Aorta (tissue), 5 donors: Measurements from ENCODE around the gene SCFD2. TPM values are rescaled to one million over a fixed set of nuclear protein-coding genes. Genes with fewer than 3 reads are reported as not detected.
"Not testable (repeated sequence)": the region's sequence is repeated elsewhere in the genome, so short reads cannot be mapped to it uniquely, and the experiment has no call there.

Source experiments
- ATAC-seq: fragments of 200-7000 bp; cut with Tn5 transposase; one replicate; pipeline ENCODE4 v1.9.1; 2022; ENCODE audit warnings: moderate library complexity; ENCODE audit not compliant: low FRiP score
- DNase-seq, 2 donors: peaks; one replicate each; pipeline ENCODE4 v3.0.0-alpha.2; 2020
- H3K27ac ChIP-seq, 2 donors: one replicate each; pipeline ENCODE4 v1.5.1; 2013; ENCODE audit warnings: low read length in 2 of 2, mild to moderate bottlenecking in 2 of 2, moderate library complexity in 2 of 2, control low read depth in 1 of 2, inconsistent platforms in 1 of 2, low read depth in 1 of 2
- H3K27me3 ChIP-seq, 2 donors: one replicate each; pipeline ENCODE4 v1.6.1; 2013; ENCODE audit warnings: control low read depth in 1 of 2, low read length in 1 of 2, mild to moderate bottlenecking in 1 of 2, moderate library complexity in 1 of 2; ENCODE audit not compliant: insufficient read depth in 2 of 2, control insufficient read depth in 1 of 2
- H3K36me3 ChIP-seq, 2 donors: one replicate each; pipeline ENCODE4 v1.6.1; 2013; ENCODE audit warnings: control low read depth in 1 of 2, low read length in 1 of 2, mild to moderate bottlenecking in 1 of 2; ENCODE audit not compliant: insufficient read depth in 2 of 2, control insufficient read depth in 1 of 2
- H3K4me1 ChIP-seq, 2 donors: one replicate each; pipeline ENCODE4 v1.6.1; 2013; ENCODE audit warnings: low read length in 2 of 2, control low read depth in 1 of 2, mild to moderate bottlenecking in 1 of 2, moderate library complexity in 1 of 2; ENCODE audit not compliant: insufficient read depth in 2 of 2, control insufficient read depth in 1 of 2
- H3K4me3 ChIP-seq, 2 donors: one replicate each; pipeline ENCODE4 v1.5.1; 2013; ENCODE audit warnings: low read length in 2 of 2, control low read depth in 1 of 2, mild to moderate bottlenecking in 1 of 2
- H3K9me3 ChIP-seq: one replicate; pipeline ENCODE4 v1.6.1; 2013; ENCODE audit warnings: mild to moderate bottlenecking, low read length; ENCODE audit not compliant: control insufficient read depth
- WGBS, 2 donors: extraction: QIAGEN DNeasy Blood & Tissue Kit; methylation state at CpG; one replicate each; pipeline ENCODE4 v1.1.7; 2013; 5-methylcytosine and 5-hydroxymethylcytosine counted together
- intact Hi-C, 2 donors: fragments of 100-400 bp; cut with DNase I; formaldehyde crosslinking; loops; one replicate each; pipeline versions ENCODE4 v1.14.2 to v1.15.0; 2022
- polyA plus RNA-seq, 2 donors: library from polyadenylated mRNA; stranded (reverse); fragments of 200-250 nt; gene quantifications; one replicate each; pipeline ENCODE4 v1.2.3, GENCODE V29; 2013
- total RNA-seq, 2 donors: library from RNA; stranded (reverse); fragmentation: NEBNext Ultra II Directional; extraction: Animal tissue kit (Norgen Biotek cat#: 25700); gene quantifications; one replicate each; pipeline ENCODE4 v1.2.1, GENCODE V29; 2021
- donor health status: healthy with polysubstance abuse.
- donor health status: Bipolar disorder and iron deficiency.
- donor health status: DM: no; HTN: no; CAD: no.
- donor health status: DM: no; HTN: no; CAD: no.
- donor health status: DM: yes; HTN: yes; CAD: no.

SCFD2 gene
- total and polyA plus RNA-seq, 4 donors, result 3.5 to 19.2 (median 10.3) TPM

DNA sequence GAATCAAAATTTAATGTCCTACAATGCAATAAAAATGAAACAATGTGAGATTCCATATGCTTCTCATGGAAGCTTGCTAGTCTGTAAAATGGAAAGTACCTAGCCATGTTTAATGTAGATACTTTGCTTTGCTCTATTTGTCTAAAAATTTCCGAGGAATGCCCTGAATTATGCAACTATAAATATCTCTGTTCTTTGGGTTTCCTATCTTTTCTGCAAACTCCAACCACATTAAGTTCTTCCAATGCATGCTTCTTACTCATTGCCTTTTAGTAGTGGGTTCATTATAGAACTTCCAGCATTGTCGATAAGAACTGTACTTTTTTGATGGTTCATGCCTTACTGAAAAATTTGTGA, 325.4 kb downstream of the SCFD2 start:
- WGBS, 2 donors, result 55 to 69% methylated on average over 2 of the region's 2 CpGs
- H3K36me3 ChIP-seq, result no peaks in the 10 kb centered on the region
- DNase-seq (no peak), ATAC-seq (no peak)
- H3K27ac ChIP-seq, result no peak overlapping the region
- no peak overlapping the region for H3K4me3 ChIP-seq
- no peaks in the 10 kb centered on the region for H3K9me3 ChIP-seq
- H3K27me3 ChIP-seq, result no peaks in the 10 kb centered on the region
- intact Hi-C loops, result no loop called here
- H3K4me1 ChIP-seq, result no peaks in the 10 kb centered on the region

DNA sequence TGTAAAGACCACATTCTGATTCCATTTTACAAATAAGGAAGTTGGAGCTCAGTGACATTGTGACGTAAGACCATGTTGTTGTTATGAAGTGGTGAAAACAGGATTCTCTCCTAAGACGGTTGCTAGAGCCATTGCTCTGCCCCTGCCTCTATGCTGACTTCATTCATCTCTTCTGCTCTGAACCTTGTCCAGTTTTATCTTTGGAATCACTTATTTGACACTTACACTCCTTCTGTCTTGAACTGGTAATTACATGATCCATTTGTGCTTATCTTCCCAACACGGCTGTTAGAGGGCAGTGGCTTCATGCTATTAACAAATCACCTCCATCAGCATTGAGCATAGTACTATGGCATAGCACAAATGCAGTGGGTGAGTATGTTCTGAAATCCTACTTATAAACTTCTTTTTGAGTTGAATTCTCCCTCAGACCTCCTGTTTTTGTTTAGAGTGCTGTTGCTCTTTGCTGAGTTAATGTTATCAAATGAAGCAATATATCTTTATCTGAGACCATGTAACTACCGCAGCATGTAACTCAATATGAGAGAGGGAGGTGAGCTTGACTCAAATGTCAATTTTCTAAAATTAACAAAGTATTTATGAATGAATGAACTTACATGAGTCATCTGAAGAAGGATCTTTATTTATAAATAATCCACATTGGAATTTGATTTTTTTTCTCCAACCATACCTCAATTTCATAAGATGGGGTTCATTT, 326.0 kb downstream of the SCFD2 start:
- H3K27me3 ChIP-seq, result no peaks in the 10 kb centered on the region
- DNase-seq (no peak), ATAC-seq (no peak)
- no peak overlapping the region for H3K27ac ChIP-seq
- 91 to 93% methylated on average over 4 of the region's 4 CpGs for WGBS, 2 donors
- no peaks in the 10 kb centered on the region for H3K36me3 ChIP-seq
- no peaks in the 10 kb centered on the region for H3K4me1 ChIP-seq
- H3K9me3 ChIP-seq, result no peaks in the 10 kb centered on the region
- intact Hi-C loops, result no loop called here
- no peak overlapping the region for H3K4me3 ChIP-seq

DNA sequence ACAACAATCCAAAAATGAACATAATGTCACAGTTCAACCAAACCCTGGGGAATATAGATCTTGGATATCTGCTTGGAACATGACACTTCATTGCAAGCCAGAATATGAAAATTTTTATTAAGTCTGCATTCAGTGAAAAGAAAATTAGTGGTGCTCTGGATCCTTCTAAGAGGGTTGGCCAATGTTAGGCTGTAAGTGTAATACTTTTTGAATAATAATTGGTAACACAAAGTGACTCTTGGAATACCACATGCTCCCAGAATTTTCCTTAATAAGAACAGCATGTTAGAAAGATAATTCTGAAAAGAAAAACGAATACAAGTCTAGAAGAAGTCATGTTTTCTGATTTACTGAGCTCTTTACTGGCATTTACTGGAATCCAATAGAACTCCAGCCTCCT, 328.0 kb downstream of the SCFD2 start:
- Histone ChIP-seq H3K4me3 (no peak overlapping the region), H3K36me3 (no peaks in the 10 kb centered on the region), H3K9me3 (no peaks in the 10 kb centered on the region), H3K27ac (no peak overlapping the region), H3K4me1 (no peaks in the 10 kb centered on the region), H3K27me3 (no peaks in the 10 kb centered on the region)
- ATAC-seq (no peak), DNase-seq (no peak)
- WGBS, 2 donors, result 34 to 44% methylated on average over 1 of the region's 1 CpG
- intact Hi-C loops, result no loop called here

DNA sequence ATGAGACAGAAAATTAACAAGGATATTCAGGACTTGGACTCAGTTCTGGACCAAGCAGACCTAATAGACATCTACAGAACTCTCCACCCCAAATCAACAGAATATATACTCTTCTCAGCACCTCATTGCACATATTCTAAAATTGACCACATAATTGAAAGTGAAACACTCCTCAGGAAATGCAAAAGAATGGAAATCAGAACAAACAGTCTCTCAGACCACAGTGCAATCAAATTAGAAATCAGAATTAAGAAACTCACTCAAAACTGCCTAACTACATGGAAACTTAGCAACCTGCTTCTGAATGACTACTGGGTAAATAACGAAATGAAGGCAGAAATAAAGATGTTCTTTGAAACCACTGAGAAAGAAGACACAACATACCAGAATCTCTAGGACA, 333.0 kb downstream of the SCFD2 start:
- DNase-seq, H3K4me1 ChIP-seq, H3K27ac ChIP-seq, H3K4me3 ChIP-seq, ATAC-seq, intact Hi-C loops, H3K36me3 ChIP-seq, H3K9me3 ChIP-seq, H3K27me3 ChIP-seq: not testable (repeated sequence)
- WGBS, 2 donors, result 94 to 95% methylated on average over 1 of the region's 1 CpG

DNA sequence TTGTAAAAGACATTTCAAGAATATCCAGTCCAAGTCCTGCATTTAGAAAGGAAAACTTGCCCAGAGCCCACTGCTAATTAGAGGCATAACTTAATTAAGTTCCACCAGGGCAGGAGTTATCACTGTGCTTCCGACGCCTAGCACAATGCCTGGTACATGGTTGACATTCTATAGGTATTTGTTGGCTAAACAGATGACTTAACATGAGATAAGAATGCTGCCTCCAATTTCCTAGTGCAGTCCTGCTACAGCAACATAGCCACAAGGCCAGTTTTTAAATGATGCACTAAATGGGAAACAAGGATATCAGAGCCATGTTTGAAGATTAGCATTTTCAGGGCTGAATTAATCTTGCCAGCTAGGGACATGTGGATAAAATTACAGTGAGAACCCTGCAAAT, 339.6 kb downstream of the SCFD2 start:
- no peak for ATAC-seq
- Histone ChIP-seq H3K4me3 (no peak overlapping the region), H3K27me3 (no peaks in the 10 kb centered on the region), H3K4me1 (peaks cover 0 to 4% of the 10 kb centered on the region in 2 donors), H3K27ac (no peak overlapping the region), H3K36me3 (no peaks in the 10 kb centered on the region), H3K9me3 (no peaks in the 10 kb centered on the region)
- 96 to 98% methylated on average over 2 of the region's 2 CpGs for WGBS, 2 donors
- DNase-seq, result no peak
- intact Hi-C loops, result loop anchor here (10.0 kb wide), 2 partner anchors 89 to 99 kb away; no protein-coding TSS in a partner anchor

DNA sequence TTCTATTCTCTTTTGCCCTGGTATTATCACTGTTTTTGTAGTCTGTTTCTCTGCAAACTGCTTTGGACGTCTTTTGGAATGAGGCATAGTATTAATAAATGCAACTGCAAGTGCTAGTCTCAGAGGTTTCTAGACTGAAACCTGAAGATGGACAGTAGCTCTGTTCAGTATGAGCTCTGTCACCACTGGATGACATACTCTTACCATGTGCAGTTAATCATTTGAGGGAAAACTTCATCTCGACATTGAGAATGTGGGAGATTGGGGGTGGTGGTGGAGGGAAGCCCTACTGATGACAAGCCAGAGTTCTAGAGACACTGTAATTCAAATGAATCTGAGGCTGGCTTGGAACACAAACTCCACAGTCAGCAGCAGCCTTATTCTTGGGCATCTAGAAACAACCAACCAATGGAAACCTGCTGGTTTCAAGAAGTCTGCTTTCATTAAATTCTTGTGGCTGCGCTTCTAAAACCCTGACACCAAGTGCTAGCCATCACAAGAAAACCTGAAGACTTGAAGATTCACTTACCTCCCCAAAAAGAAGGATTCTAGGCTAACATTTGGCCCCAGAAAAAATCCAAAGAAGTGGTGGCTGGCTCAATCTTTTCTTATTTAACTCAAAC, 342.1 kb downstream of the SCFD2 start:
- ATAC-seq (no peak), DNase-seq (no peak)
- intact Hi-C loops, result loop anchor here (5.0 to 10.0 kb wide), 5 partner anchors 34 to 1209 kb away; no protein-coding TSS in a partner anchor
- Histone ChIP-seq H3K36me3 (no peaks in the 10 kb centered on the region), H3K27me3 (no peaks in the 10 kb centered on the region), H3K4me3 (no peak overlapping the region), H3K9me3 (no peaks in the 10 kb centered on the region), H3K4me1 (peaks cover 0 to 10% of the 10 kb centered on the region in 2 donors), H3K27ac (no peak overlapping the region)
- WGBS, 2 donors, result 51% methylated on average over 3 of the region's 3 CpGs

DNA sequence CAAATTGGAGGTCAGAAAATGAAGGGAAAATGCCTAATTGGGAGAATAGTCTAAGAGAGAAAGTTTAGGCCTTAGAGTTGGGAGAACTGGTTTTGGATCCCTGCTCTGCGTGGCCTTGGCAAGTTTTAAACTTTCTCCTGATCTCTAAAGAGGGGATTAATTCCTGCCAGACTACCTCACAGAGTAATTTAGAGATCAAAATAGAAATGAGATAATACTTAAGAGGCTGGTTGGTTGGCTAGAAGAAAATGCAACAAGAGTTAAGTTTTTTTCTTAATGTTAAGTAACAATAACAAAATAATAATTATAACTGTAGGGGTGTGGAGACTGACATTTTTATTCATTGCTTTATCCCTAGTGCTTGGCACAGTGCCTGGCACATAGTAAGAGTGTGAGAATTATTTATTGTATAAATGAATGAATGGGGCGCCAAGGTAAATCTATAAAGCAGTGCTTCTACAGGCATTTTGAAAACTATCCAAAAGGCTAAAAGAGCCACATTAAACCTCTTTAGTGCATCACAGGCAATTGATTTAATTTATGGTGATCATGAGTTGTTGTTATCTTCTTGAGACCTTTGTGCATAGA, 343.3 kb downstream of the SCFD2 start:
- peaks cover 0 to 10% of the 10 kb centered on the region in 2 donors for H3K4me1 ChIP-seq
- no peak for DNase-seq
- ATAC-seq, result no peak
- H3K36me3 ChIP-seq, result no peaks in the 10 kb centered on the region
- H3K4me3 ChIP-seq, result no peak overlapping the region
- 8 to 12% methylated on average over 2 of the region's 2 CpGs for WGBS, 2 donors
- H3K27me3 ChIP-seq, result no peaks in the 10 kb centered on the region
- H3K27ac ChIP-seq, result peak overlapping the region; percentile 54 to 86
- intact Hi-C loops, result loop anchor here (5.0 to 10.0 kb wide), 5 partner anchors 35 to 1210 kb away; no protein-coding TSS in a partner anchor
- H3K9me3 ChIP-seq, result no peaks in the 10 kb centered on the region

DNA sequence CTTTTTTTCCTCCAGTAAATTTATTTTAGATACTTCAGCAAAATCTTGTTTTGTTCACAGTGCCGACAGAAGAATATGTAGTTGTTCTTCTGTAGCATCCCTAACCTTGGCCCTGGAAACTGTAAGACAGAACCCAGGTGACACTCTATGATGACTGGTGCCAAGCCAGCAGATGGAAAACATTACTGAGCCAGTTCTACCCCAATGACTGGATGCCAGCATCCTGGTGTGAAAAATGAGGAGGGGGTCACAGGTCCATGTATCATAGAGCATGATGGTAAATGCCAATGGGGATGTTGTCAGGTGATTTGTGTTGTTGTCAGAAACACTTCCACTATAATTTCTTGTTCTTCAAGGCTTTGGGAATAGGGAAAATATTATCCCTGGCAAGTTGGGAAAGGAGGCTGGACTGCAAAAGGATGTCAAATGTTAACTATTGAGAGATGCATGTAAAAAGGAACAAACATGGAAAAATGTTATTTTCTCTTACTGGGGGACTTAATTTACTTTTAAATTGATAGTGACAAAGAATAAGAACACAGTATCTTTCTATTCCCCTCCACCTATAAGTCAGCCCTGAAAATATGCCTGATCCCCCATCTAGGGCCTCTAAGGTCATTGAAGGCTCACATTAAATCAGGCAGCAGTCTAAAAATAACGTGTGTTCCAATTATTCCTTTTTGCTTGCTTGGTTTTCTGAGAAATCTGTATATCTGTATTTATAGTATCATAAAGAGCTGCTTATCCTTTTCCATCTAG, 343.9 kb downstream of the SCFD2 start:
- H3K27me3 ChIP-seq, result no peaks in the 10 kb centered on the region
- DNase-seq (no peak), ATAC-seq (no peak)
- H3K9me3 ChIP-seq, result no peaks in the 10 kb centered on the region
- H3K36me3 ChIP-seq, result no peaks in the 10 kb centered on the region
- intact Hi-C loops, result loop anchor here (2.0 to 10.0 kb wide), 6 partner anchors 35 to 1210 kb away; no protein-coding TSS in a partner anchor
- peak overlapping the region; percentile 86 to 96 for H3K27ac ChIP-seq
- peaks cover 0 to 10% of the 10 kb centered on the region in 2 donors for H3K4me1 ChIP-seq
- WGBS, 2 donors, result 5 to 12% methylated on average over 2 of the region's 2 CpGs
- H3K4me3 ChIP-seq, result no peak overlapping the region
